GM18873 (cell line): Measurements from ENCODE around the gene SLC23A2.
"Not testable (repeated sequence)": the region's sequence is repeated elsewhere in the genome, so short reads cannot be mapped to it uniquely, and the experiment has no call there.

Source experiments
- ATAC-seq: cut with Tn5 transposase; IDR thresholded peaks from one replicate; pipeline ENCODE4 v1.9.1; 2021; ENCODE audit warnings: mild to moderate bottlenecking, moderate library complexity, moderate number of reproducible peaks; ENCODE audit not compliant: unreplicated experiment, low FRiP score

The SLC23A2 gene

DNA sequence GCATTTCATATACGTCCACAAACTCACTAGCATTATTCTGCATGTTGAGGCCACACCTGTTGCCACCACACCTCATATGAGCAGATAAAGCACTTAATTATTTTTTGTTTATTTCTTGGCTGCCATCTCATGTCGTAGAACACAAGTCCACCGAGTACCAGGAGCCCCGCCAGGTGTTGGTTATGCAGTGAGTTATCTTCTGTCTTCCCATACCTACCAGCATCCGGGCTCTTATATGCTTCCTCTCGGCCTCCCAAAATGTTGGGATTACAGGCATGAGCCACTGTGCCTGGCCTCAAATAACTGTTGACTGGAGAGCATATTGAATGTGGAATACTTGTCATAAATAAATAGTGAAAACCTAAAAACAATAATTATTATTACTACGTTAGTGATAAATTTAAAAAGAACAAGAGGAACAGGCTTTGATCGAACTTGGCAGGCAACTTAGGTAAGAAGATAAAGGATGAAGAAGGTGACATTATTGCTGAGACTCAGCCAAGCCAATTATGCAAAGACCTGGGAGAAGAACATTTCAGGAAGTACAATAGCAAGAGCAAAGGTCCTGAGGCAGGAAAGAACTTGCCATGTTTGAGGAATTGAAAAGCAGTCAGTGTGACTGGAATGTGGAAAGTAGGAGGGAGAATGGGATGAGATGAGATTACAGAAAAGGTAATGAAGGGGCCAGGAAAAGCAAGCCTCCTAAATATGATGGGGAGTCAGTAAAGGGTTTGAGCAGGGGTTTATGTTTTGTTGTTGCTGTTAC lies 12.6 kb upstream of the SLC23A2 start:
- ATAC-seq: no peak

DNA sequence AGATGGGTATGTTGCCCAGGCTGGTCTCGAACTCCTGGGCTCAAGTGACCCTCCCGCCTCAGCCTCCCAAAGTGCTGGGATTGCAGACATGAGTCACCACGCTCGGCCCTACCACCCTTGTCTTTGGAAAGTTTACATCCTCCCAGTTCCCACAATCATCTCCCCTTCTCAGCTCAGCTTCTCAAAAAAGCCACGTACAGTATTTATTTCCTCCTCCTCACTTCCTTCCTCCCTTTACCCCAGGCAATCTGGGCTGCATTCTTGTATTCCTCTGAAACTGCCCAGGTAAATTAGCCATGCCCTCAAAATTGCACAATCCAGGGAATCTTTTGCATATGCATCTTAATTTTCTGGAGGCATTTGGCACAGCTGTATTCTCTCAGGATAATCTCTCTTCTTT lies 7.4 kb upstream of the SLC23A2 start:
- no peak for ATAC-seq

DNA sequence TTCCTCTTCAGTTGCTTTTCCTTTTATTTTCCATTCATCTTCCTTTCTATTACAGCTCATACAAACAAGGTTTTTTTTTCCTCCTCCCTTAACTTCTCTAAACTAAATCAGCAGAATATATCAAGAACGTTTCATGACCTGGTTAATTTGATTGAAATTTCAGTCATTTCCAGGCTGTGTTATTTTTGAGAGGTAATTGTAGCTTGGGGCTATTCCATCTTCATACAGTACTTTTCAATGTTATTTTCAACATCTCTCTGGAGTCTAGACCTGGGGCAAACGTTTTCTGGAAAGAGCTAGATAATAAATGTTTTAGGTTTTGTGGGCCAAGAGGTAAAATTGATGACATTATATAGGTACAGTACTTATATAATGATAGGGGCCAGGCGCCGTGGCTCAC lies 4.0 kb upstream of the SLC23A2 start:
- no peak for ATAC-seq

DNA sequence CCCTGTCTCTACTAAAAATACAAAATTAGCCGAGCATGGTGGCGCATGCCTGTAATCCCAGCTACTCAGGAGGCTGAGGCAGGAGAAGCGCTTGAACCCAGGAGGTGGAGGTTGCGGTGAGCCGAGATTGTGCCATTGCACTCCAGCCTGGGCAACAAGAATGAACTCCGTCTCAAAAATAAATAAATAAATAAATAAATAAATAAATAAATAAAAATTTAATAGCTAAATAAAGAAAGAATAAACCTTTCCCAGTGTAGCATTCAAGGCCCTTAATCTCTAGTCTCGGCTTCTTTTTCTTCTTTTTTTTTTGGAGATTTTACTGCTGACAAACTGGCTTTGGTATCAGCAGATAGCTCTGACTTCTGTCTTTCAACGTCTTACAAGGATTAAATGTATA lies 3.5 kb upstream of the SLC23A2 start:
- ATAC-seq: not testable (repeated sequence)

DNA sequence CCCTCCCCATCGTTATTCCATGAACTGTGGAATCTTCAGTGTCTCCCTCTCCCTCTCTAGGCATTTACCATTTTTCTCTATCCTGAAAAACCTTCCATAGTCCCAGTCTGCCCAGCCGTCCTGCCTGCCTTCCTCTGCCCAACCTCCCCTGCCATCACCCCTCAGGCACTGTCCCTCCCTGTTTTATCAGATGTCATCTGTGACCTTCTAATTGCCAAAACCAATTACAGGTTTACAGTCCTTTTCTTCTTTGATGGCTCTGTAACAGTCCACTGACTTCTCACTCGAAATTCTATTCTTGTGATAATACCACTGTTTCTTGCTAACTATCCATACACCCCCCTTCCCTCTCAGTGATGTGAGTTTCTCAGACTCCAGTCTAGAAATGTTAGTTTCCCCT lies 2.3 kb upstream of the SLC23A2 start:
- no peak for ATAC-seq

DNA sequence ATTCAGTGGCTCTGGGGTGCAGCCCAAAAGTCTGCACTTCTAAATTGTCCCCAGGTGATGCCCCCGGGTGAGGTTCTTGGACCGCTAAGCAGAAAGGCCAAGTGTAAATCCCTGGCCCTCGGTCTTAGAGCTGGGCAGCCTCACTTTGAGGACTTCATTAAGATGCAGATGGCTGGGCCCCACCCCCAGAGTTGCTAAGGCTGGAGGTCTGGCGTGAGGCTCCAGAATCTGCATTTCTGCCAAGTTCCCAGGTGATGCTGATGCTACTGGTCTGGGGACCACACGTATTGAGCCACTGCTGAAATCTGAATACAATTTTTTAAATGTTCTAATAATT lies 735 bp upstream of the SLC23A2 start:
- ATAC-seq: no peak

DNA sequence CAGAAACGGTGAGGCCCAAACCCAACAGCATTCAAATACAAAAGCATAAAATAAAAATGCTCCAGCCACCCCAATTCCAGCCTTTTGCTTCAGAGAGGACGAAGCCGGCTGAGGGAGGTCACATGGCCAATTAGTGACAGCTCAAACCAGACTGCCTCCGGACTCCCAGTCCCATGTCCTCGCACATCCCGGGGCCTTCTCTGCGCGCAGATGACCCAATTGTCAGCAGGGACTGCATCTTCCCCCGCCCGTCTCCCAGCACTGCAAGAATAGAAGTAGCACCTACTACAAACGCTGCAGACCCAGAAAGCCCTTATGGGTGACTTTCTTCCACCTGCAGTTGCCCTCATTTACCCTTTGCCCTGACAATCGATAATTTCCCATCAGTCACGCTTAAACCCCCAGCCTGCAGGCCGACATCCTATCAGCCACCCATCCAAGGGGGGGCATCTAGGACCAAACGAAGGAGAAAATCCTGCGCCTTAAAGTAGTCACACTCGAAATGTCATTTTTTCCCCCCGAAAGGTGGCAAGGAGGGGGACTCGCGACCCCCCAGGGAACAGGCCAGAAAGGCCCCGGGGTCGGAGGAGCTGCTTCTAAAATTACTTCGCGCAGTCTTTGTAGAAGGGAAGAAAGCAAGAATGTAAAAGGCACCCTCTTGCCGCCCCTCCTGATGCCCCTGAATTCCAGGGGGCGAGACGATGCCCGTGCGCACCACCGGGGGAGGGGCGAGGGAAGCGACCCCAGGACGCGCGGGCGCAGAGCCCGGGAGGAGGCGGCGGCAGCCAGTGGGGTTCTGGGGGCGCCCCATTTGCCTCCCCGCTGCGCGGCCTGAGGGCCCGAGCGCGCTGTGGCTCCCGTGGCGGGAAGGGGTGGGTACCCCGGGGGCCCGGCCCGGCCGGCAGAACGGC lies 792 bp downstream of the SLC23A2 start:
- no peak for ATAC-seq

DNA sequence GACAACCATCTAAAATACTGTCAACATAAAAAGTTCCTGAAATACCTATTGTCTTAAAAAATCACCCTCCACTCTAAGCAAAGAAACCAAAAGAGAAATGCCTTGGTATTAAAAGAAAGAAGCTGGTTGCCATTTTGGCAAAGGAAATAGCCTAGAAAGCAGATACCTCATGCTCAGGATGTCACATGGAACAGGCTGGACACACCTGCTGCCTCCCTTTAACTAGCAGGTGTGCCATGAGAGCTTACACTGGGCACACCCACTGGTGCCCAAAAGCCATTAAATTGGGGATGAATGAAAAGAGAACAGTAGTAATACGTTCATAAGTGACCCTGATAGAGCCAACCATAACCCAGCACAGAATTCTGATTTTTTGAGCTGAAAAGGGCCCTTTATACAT lies 1.5 kb downstream of the SLC23A2 start:
- no peak for ATAC-seq

DNA sequence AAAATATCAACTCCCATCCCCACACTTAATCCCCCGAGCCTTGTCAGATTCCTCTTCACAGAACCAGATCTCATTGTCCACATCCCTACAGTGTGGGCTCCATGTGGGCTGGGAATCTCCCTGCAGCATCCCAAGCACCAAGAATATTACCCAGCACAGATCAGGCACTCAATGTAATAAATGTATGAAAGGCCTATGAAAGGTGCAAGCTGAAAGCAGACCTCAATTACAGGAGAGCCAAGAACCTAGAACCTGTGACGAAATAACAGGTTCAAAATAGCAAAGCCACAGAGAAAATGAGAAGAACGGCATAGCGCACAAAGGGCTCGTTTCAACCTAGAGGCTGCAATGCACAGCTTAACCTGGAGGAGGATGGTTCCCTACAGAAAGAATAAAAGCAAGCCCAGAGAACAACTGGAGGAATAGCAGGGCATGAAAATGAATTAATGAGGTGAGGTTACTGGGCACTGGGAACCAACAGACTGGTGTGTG lies 3.1 kb downstream of the SLC23A2 start:
- ATAC-seq: no peak

DNA sequence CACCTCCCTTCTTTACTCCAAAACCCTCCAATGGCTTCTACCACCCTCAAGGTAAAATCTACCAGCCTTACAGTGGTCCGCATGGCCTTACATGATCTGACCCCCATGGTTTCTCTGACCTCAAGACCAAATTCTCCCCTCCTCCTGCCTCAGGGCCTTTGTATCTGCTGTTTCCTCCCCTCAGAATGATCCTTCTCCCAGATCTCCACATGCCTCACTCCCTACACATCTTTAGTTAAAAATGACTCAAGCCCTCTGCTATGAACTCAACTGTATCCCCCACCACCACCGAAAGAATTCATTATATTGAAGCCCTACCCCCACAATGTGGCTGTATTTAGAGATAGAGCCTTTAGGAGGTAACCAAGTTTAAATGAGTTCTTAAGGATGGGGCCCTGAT lies 4.1 kb downstream of the SLC23A2 start:
- ATAC-seq: no peak

DNA sequence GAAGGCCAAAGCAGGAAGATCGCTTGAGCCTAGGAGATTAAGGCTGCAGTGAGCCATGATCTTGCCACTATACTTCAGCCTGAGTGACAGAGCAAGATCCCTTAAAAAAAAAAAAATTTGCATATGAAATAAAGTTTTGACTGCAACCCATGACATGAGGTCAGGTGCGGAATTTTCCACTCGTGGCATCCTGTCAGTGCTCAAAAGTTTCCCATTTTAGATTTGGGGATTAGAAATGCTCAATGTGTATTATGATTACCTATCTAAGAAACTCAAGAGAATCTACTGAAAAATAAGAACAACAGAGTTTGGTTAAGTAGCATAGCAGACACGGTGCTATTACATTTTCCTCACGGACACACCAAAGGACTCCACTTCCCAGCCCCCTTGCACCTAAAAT lies 11.7 kb downstream of the SLC23A2 start:
- ATAC-seq: no peak

DNA sequence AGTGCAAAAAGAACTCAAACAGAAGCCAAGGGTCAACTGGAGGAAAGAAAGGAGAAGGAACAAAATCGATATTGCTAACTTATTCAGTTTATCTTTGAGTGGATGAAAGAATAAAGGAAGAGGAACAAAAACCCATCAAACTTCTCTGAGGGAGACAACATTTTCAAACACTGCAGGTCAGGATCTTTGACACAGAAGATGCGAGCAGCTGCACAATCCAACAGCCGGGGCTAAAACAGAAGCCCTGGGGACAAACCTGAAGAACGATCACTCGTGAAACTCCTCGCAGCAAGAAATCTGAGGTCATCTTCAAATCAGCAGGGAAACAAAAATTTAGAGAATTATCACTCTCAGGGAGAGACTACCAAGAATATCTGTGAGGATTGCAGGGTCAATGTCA lies 14.2 kb downstream of the SLC23A2 start:
- no peak for ATAC-seq

DNA sequence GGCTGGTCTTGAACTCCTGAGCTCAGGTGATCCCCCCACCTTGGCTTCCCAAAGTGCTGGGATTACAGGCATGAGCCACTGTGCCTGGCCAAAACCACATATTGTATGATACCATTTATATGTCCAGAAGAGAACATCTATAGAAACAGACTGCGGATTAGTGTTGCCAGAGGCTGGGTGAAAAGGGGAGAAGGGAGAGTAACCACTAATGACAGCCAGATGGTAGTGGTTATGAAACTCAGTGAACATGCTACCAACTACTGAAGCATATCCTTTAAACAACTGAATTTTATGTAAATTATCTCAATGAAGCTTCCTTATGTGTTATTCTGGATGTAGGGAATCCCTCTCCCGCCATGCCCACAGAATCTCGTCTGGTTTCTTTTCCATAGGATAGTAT lies 15.7 kb downstream of the SLC23A2 start:
- ATAC-seq: no peak

DNA sequence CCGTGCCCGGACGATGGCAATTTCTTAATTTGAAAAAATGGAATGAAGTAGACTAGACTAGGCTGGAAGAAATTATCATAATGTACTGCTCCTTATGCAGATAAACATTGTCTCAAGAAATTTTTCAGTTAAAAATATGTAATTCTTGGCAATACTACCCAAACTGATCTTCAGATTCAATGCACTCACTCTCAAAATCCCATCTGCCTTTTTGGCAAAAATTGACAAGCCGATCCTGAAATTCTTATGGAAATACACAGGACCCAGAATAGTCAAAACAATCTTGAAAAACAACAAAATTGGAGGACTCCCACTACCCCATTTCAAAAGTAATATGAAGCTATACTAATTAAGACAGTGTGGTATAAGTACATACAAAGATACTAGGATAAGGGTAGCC lies 19.0 kb downstream of the SLC23A2 start:
- no peak for ATAC-seq

DNA sequence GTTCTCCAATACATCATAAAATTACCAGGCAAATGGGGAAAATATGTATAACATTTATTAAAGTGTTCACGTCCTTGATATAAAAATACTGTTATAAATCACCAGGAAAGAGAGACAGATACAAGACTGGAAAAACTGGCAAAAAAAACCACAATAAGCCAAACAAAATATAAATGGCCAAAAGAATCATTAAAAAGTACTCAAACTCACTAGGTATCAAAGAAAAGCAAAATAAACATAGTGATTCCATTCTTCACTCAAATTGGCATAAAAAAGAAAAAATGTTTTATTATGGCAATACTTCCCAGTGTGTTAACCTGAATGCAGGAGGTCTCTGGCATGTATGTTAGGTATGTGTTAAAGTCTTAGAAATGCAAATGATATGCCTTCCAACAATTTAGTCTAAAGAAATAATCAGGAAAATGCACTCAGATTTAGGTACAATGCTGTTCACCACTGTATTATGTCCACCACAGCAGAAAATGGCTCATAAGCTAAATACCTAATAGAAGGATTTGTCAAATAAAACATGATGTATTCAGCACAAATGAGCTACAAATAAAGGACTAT lies 21.4 kb downstream of the SLC23A2 start:
- ATAC-seq: no peak

DNA sequence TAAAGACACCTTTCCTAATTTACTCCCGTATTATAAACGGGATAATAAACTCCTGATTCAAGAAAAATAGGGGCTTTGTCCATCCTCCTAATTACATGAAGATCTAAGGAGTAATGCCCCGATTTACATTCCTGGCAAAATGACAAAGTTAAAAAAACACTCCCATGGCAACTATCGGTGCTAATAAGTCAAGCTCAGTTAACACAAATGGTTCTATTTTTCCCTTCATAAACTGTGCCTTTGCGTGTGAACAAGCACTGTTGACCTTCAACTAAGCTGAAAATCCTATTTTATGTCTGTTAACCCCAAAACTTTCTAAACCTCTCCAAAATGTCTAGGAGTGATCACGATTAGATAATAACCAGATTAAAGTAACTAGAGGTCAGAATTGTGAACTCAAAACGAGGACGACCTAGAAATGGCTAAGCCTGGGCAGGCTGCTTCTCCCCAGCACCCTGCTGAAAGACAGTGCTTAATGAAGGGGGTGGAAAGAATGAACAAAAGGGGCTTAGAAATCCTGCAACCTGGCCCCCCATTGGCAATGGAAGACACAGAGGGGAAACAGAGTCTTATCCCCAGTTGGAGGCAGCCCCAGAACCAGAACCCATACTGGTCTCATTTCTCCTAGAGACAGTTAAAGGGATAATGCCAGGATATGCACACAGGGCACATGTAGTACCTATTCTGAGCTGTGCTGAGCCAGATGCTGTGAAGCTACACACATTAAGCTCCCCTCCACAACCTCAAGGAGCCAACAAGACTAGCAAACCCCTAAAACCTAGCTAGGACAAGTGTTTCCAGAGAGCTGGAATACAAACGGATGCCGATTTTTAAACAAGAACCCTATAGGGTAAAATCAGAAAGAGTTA lies 23.0 kb downstream of the SLC23A2 start:
- ATAC-seq: no peak

DNA sequence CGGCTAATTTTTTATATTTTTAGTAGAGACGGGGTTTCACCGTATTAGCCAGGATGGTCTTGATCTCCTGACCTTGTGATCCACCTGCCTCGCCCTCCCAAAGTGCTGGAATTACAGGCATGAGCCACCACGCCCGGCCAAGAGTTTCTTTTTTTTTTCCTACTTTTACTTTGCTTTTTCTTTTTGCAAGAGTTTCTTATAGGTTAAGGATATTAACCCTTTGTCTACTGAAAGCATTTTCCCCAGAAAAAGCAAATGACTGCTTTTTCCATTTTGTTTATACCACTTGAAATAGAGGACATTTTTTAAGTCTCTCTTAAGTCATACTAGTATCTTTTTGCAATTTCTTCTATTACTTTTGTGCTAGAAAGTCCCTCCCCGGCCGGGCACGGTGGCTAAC lies 25.3 kb downstream of the SLC23A2 start:
- not testable (repeated sequence) for ATAC-seq

DNA sequence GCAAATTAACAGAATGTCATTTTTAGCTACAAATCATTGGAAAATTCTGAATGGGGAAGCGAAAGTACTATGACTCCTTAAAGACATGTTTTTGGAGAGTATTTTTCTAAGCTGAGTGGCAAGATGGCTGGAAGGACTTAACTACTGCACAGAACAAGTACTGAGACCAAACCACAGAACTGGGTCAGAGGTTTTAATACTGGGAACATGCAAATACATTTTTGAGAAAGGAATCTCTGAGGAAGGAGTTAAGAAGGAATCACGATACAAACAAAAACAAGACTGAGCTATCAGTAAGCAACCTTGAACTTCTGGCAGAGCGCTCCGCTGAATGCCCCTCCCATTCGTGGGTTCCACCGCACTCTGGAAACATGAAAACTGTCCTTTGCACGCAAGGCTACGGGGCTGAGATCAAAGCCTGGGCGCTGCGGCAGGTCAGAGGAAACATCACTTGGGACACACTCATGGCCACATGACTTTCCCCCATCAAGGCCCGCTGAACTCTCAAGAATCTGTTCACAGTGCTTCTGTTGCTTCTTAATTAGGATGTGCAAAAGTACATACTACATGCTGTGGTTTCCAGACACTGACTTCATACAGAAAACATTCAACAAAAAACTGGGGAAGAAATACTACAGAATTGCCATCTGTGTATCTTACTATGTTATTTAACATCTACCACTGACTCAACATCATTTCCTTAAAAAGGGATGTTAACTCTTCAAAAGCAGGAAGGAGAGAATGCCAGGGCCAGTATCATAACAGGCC lies 27.8 kb downstream of the SLC23A2 start:
- peak; percentile 86 for ATAC-seq

DNA sequence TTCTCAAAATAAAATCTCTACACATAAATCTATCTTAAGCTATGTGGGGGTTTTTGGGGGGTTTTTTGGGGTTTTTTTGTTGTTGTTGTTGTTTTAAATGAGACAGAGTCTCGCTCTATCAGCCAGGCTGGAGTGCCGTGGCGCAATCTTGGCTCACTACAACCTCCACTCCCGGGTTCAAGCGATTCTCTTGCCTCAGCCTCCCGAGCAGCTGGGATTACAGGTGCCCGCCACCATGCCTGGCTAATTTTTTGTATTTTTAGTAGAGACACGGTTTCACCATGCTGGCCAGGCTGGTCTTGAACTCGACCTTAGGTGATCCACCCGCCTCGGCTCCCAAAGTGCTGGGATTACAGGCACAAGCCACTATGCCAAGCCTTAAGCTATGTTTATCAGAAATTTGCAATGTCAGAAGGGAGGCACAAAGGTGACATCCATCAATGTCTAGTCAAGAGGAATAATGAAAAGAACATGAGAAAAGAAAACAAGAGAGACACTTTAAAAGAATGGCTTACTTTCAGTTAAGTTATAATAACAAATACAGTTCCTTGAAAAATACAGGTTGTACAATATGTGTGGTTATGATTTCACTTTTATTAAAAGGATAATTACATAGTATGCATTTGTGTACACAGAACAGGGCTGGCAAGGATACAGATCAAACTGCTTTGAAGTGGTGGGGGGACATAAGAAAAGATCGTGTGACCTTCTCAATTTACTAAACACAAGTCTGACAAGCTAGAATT lies 28.6 kb downstream of the SLC23A2 start:
- ATAC-seq: no peak
